HepG2 (cell line): Measurements from ENCODE around the gene PLXND1. TPM values are rescaled to one million over a fixed set of nuclear protein-coding genes. Genes with fewer than 3 reads are reported as not detected.
A peak's percentile ranks its signal among the peaks of the same experiment; 100 is the strongest.

Source experiments
- ARID5B ChIP-seq: IDR thresholded peaks from 2 replicates; pipeline ENCODE4 v1.4.0; 2020; ENCODE audit warnings: mild to moderate bottlenecking, missing genetic modification reagents
- ARNTL ChIP-seq: sonication (generic); formaldehyde crosslinking; IDR thresholded peaks from 2 replicates; pipeline ENCODE4 v1.4.0; 2020; ENCODE audit warnings: mild to moderate bottlenecking, missing genetic modification reagents
- BATF2 ChIP-seq: sonication (generic); formaldehyde crosslinking; IDR thresholded peaks from 2 replicates; pipeline ENCODE4 v1.8.0; 2022; ENCODE audit warnings: mild to moderate bottlenecking, missing genetic modification reagents, moderate library complexity
- CBX2 ChIP-seq, 2 experiments: fragments of 200-600 bp in 1 of 2; sonication (generic); formaldehyde crosslinking in 1 of 2; IDR thresholded peaks; 2 replicates each; pipeline versions ENCODE4 v1.7.0 to v1.8.1; 2018 to 2022; ENCODE audit warnings: low read depth in 2 of 2, low read length in 1 of 2, mild to moderate bottlenecking in 1 of 2, missing genetic modification reagents in 1 of 2
- HNRNPLL ChIP-seq: fragments of 200-400 bp; formaldehyde crosslinking; IDR thresholded peaks from 2 replicates; pipeline ENCODE4 v1.6.1; 2017; ENCODE audit warnings: mild to moderate bottlenecking, low read depth, low read length; ENCODE audit not compliant: poor library complexity, severe bottlenecking
- ZNF331 ChIP-seq: sonication (generic); formaldehyde crosslinking; IDR thresholded peaks from 2 replicates; pipeline ENCODE4 v1.4.0; 2020; ENCODE audit warnings: missing genetic modification reagents
- polyA plus RNA-seq, 8 experiments: library from polyadenylated mRNA; depleted of rRNA in 3 of 8; stranded (reverse) in 7 of 8; unstranded in 1 of 8; fragments of >200 nt; fragmentation: Illumina TruSeq in 4 of 8; extraction: Trizol in 4 of 8; gene quantifications; 2 replicates each; pipeline versions ENCODE4 v1.2.1 to v1.2.3, GENCODE V29; 2011 to 2016; ENCODE audit warnings: low read depth in 4 of 8, missing spikeins in 1 of 8, mixed read lengths in 1 of 8; ENCODE audit not compliant: insufficient read depth in 1 of 8
- total RNA-seq, 5 experiments: library from RNA; depleted of rRNA; stranded (reverse); fragments of >200 nt; fragmentation: Illumina TruSeq; extraction: Trizol; gene quantifications; 2 replicates each; pipeline ENCODE4 v1.2.3, GENCODE V29; 2016; ENCODE audit warnings: low read depth in 1 of 5

PLXND1 gene
- total and polyA plus RNA-seq, 2 of the 13 experiments (the other 11 are each of a cell fraction or from before 2014, with no cell fraction given) = 15.9 to 42.0 TPM

- TF ChIP-seq BATF2 (CRISPR knock-in tag) = no peak
- TF ChIP-seq ARID5B (CRISPR knock-in tag) = peak; percentile 48; the same call in 1 of the 2 replicates
- TF ChIP-seq ARNTL (CRISPR knock-in tag) = 0 out of 2 replicates have a peak, but pooled peaks have one; percentile 20
- TF ChIP-seq HNRNPLL = peak; percentile 40
- TF ChIP-seq ZNF331 (CRISPR knock-in tag) = peak; percentile 100
- no peak for TF ChIP-seq CBX2 (IDR thresholded peaks at IDR 0.05; ENCODE audit: low read depth, low read length)
- no peak for TF ChIP-seq CBX2 (CRISPR knock-in tag; IDR thresholded peaks at IDR 0.05; ENCODE audit: low read depth)
Measured at GRCh38 chr3:129596194-129597086, 10.0 kb downstream of the PLXND1 start (continued).
